Peyer's patch (tissue), 4 donors: ENCODE results near the gene FILIP1L. TPM values are rescaled to one million over a fixed set of nuclear protein-coding genes. Genes with fewer than 3 reads are reported as not detected.

ENCODE experiments used
- DNase-seq, 3 donors: peaks; one replicate each; pipeline ENCODE4 v3.0.0-alpha.2; 2017 to 2019
- H3K27ac ChIP-seq, 4 donors: fragments of 200-600 bp; sonication (generic); one replicate each; pipeline ENCODE4 v1.5.1; 2016 to 2019
- H3K27me3 ChIP-seq, 2 donors: fragments of 200-600 bp; sonication (generic); one replicate each; pipeline ENCODE4 v1.5.1; 2019
- H3K36me3 ChIP-seq, 3 donors: fragments of 200-600 bp; sonication (generic); one replicate each; pipeline ENCODE4 v1.5.1; 2016 to 2019
- H3K4me1 ChIP-seq, 4 donors: fragments of 200-600 bp; sonication (generic); one replicate each; pipeline ENCODE4 v1.5.1; 2016 to 2019
- H3K4me3 ChIP-seq, 4 donors: fragments of 200-600 bp; sonication (generic); 1 replicate in 3 of 4; 2 replicates in 1 of 4; pipeline ENCODE4 v1.5.1; 2016 to 2019; ENCODE audit warnings: mild to moderate bottlenecking in 1 of 4
- H3K9me3 ChIP-seq, 4 donors: fragments of 200-600 bp; sonication (generic); one replicate each; pipeline ENCODE4 v1.5.1; 2016 to 2019; ENCODE audit warnings: mild to moderate bottlenecking in 1 of 4
- CTCF ChIP-seq, 6 experiments: fragments of 450-650 bp in 4 of 6; fragments of 200-600 bp in 2 of 6; sonication (generic) in 1 of 6; IDR thresholded peaks; one replicate each; pipeline ENCODE4 v1.5.1; 2017 to 2019; ENCODE audit warnings: antibody characterized with exemption in 6 of 6, mild to moderate bottlenecking in 3 of 6, moderate library complexity in 1 of 6
- POLR2A ChIP-seq, 2 donors: fragments of 450-650 bp; IDR thresholded peaks; one replicate each; pipeline ENCODE4 v1.5.1; 2017; ENCODE audit warnings: antibody characterized with exemption in 2 of 2, mild to moderate bottlenecking in 2 of 2, moderate library complexity in 2 of 2
- total RNA-seq, 4 donors: library from RNA; depleted of rRNA; stranded (reverse); fragments of >200 nt; gene quantifications; one replicate each; pipeline ENCODE4 v1.1.0, GENCODE V29; 2016

The FILIP1L gene
- total RNA-seq, 4 donors from 2014 or later: 5.3 to 69.3 (median 13.1) TPM

DNA sequence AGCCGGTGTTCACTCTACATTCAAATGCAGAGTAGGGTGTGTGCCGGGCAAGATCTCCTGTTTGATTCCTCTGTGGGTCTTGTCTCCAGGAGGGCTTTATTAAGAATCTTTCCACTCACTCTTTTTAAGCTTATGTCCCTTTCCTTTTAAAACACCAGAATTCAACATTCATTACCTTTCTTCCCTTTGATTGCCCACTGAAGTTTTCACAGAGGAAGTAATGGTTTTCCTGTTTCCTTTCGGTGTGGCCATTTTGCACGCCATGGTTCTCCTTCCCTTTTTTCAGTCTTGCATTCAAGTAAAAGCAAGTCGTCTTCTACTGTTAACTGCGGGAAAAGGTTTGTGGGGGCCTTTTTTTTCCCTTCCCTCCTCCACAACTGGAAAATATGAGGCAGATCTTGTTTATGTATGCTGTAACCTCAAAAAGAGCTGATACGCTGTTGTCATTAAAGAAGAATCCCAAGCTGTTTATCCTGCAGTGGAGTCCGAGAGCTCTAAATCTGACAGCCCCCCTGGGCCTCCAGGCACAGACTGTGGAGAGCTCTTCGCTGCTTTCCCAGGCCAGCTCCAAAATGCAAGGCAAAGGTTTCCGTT, 40.5 kb downstream of the FILIP1L start:
- Histone ChIP-seq H3K27me3 (no peaks in the 10 kb centered on the region), H3K4me1 (peaks cover 0 to 14% (median 2%) of the 10 kb centered on the region in 4 donors), H3K27ac (peak overlapping the region; percentile 6 to 74 (median 26)), H3K9me3 (no peaks in the 10 kb centered on the region), H3K4me3 (no peak overlapping the region), H3K36me3 (no peaks in the 10 kb centered on the region)
- no peak for TF ChIP-seq CTCF (IDR thresholded peaks at IDR 0.05)
- TF ChIP-seq POLR2A (IDR thresholded peaks at IDR 0.05): no peak
- DNase-seq: peak in 2 of 3 donors; percentile 43 to 50

DNA sequence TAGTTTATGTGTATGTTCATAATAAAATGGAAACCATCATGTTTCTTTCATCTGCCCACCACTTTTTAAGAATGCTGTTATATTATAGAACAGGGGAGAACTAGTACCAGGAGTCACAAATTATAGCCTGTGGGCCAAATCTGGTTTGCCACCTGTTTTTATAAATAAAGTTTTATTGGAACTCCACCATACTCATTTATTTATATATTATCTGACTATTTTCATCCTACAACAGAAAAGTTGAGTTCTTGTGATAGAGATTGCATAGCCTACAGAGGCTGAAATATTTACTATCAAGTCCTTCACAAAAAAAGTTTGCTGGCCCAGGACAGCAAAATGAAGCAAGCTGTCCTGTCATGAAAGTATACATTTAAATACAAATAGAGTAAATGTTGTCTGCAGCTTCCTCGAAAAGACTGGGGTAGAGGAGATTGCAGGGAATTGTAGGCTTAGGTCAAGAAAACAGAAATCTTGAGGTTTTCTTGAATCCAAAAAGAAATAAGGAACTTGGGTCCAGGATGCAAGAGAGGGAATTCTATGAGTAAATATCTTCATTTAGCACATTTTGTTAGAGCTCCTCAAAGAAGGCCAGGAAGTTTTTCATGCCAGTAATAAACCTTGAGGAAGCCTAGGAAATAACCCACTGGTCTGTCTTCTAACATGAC, 41.1 kb downstream of the FILIP1L start:
- Histone ChIP-seq H3K27ac (peak overlapping the region; percentile 6 to 74 (median 26)), H3K27me3 (no peaks in the 10 kb centered on the region), H3K9me3 (no peaks in the 10 kb centered on the region), H3K36me3 (no peaks in the 10 kb centered on the region), H3K4me1 (peaks cover 0 to 14% (median 2%) of the 10 kb centered on the region in 4 donors), H3K4me3 (no peak overlapping the region)
- TF ChIP-seq POLR2A (IDR thresholded peaks at IDR 0.05) (no peak), CTCF (IDR thresholded peaks at IDR 0.05) (no peak)
- DNase-seq: no peak

- H3K4me1 ChIP-seq: peaks cover 0 to 14% (median 2%) of the 10 kb centered on the region in 4 donors
- H3K36me3 ChIP-seq: no peaks in the 10 kb centered on the region
- TF ChIP-seq CTCF (IDR thresholded peaks at IDR 0.05) (no peak), POLR2A (IDR thresholded peaks at IDR 0.05) (no peak)
- no peaks in the 10 kb centered on the region for H3K27me3 ChIP-seq
- no peak overlapping the region for H3K4me3 ChIP-seq
- H3K27ac ChIP-seq: no peak overlapping the region
- DNase-seq: no peak
- H3K9me3 ChIP-seq: no peaks in the 10 kb centered on the region
Observed at GRCh38 chr3:100072326-100073048, 41.8 kb downstream of the FILIP1L start.

- Histone ChIP-seq H3K4me1 (peaks cover 0 to 5% (median 0%) of the 10 kb centered on the region in 4 donors), H3K36me3 (no peaks in the 10 kb centered on the region), H3K27me3 (no peaks in the 10 kb centered on the region), H3K9me3 (no peaks in the 10 kb centered on the region), H3K27ac (peak overlapping the region in 1 of 4 donors; percentile 40), H3K4me3 (no peak overlapping the region)
- no peak for TF ChIP-seq POLR2A (IDR thresholded peaks at IDR 0.05)
- DNase-seq: no peak
Observed at GRCh38 chr3:100069472-100069871, 44.8 kb downstream of the FILIP1L start.

DNA sequence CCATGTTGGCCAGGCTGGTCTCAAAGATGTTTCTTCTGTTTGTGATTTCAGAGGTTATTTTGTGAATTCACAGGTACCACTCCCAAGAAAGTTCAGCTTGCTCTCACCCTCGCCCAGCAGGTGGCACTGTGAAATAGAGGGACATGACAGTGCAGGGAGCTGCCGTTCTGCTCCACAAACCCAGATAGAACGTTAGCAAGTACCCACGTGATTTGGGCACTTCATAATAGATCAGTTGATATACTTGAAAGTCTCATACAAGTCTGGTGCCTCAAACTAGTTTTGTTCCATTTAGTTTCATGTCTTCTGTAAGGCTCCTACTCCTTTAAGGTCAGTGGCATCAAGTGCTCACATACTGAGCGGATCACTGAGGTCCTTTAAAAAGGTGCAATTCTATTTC, 45.5 kb downstream of the FILIP1L start:
- Histone ChIP-seq H3K27me3 (no peaks in the 10 kb centered on the region), H3K4me1 (peaks cover 0 to under 1% (median 0%) of the 10 kb centered on the region in 4 donors), H3K9me3 (no peaks in the 10 kb centered on the region), H3K4me3 (no peak overlapping the region), H3K27ac (no peak overlapping the region), H3K36me3 (no peaks in the 10 kb centered on the region)
- peak; percentile 55 to 74 (median 70) for TF ChIP-seq CTCF (IDR thresholded peaks at IDR 0.05)
- TF ChIP-seq POLR2A (IDR thresholded peaks at IDR 0.05): no peak
- DNase-seq: peak; percentile 76 to 93 (median 86)

DNA sequence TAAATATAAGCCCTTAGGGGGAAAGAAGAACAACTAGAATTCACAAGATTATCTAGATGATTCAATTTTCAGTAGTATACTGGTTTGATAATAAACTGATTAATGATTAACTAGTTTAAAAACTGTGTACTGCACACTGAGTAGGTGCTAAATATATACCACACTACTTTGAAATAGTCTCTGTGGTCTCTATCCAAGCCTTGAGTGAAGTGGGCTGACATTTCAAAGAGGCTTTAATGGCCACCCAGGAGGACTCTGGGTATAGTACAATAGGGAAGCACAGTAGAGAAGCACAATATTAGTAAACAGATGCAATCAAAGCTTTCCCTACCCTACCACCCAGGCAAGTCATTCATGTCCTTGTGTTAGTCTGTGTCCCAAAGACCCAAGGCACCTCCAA, 46.7 kb downstream of the FILIP1L start:
- no peaks in the 10 kb centered on the region for H3K4me1 ChIP-seq
- H3K27me3 ChIP-seq: no peaks in the 10 kb centered on the region
- no peaks in the 10 kb centered on the region for H3K9me3 ChIP-seq
- DNase-seq: no peak
- no peak overlapping the region for H3K27ac ChIP-seq
- H3K36me3 ChIP-seq: no peaks in the 10 kb centered on the region
- no peak for TF ChIP-seq POLR2A (IDR thresholded peaks at IDR 0.05)
- no peak overlapping the region for H3K4me3 ChIP-seq
